ENCODE data around the gene PLD1.

GRCh38 chr3:171813897-171814460, 3.7 kb upstream of the PLD1 start:
- TF ChIP-seq POLR2A (IDR thresholded peaks at IDR 0.05) (no peak), CTCF (IDR thresholded peaks at IDR 0.05) (no peak), EP300 (IDR thresholded peaks at IDR 0.05) (no peak), POLR2AphosphoS5 (IDR thresholded peaks at IDR 0.05) (no peak)
